Spleen (tissue), 11 donors: Measurements from ENCODE around the gene TSPAN17. TPM values are rescaled to one million over a fixed set of nuclear protein-coding genes. Genes with fewer than 3 reads are reported as not detected.

Experiments
- DNase-seq: peaks from one replicate; pipeline ENCODE4 v3.0.0-alpha.2; 2020
- H3K27ac ChIP-seq, 8 donors: fragments of 200-600 bp; sonication (generic) in 7 of 8; 1 replicate in 4 of 8; 2 replicates in 4 of 8; pipeline versions ENCODE4 v1.5.0 to v1.8.0; 2016 to 2021; ENCODE audit warnings: inconsistent platforms in 4 of 8, mild to moderate bottlenecking in 4 of 8, moderate library complexity in 1 of 8
- H3K27me3 ChIP-seq, 7 donors: fragments of 200-600 bp; sonication (generic) in 6 of 7; replicated peaks in 1 of 7; 1 replicate in 4 of 7; 2 replicates in 3 of 7; pipeline versions ENCODE4 v1.5.0 to v1.8.0; 2016 to 2021; ENCODE audit warnings: inconsistent platforms in 3 of 7, mild to moderate bottlenecking in 1 of 7
- H3K36me3 ChIP-seq, 6 donors: fragments of 200-600 bp; sonication (generic) in 5 of 6; 1 replicate in 4 of 6; 2 replicates in 2 of 6; pipeline versions ENCODE4 v1.5.0 to v1.8.0; 2016 to 2021; ENCODE audit warnings: inconsistent platforms in 2 of 6
- H3K4me1 ChIP-seq, 6 donors: fragments of 200-600 bp; sonication (generic) in 5 of 6; 1 replicate in 3 of 6; 2 replicates in 3 of 6; pipeline versions ENCODE4 v1.5.0 to v1.8.0; 2016 to 2021; ENCODE audit warnings: inconsistent platforms in 3 of 6
- H3K4me3 ChIP-seq, 8 donors: fragments of 200-600 bp; sonication (generic) in 7 of 8; 1 replicate in 4 of 8; 2 replicates in 4 of 8; pipeline versions ENCODE4 v1.5.0 to v1.8.0; 2016 to 2021; ENCODE audit warnings: inconsistent platforms in 4 of 8, mild to moderate bottlenecking in 4 of 8, moderate library complexity in 2 of 8
- H3K9me3 ChIP-seq, 8 donors: fragments of 200-600 bp; sonication (generic) in 7 of 8; 1 replicate in 4 of 8; 2 replicates in 4 of 8; pipeline versions ENCODE4 v1.5.0 to v1.8.0; 2016 to 2021; ENCODE audit warnings: inconsistent platforms in 4 of 8
- POLR2A ChIP-seq, 3 donors: fragments of 450-650 bp; IDR thresholded peaks; one replicate each; pipeline ENCODE4 v1.5.1; 2017; ENCODE audit warnings: antibody characterized with exemption in 3 of 3, mild to moderate bottlenecking in 1 of 3
- POLR2AphosphoS5 ChIP-seq, 3 donors: sonication (generic); formaldehyde crosslinking; IDR thresholded peaks; one replicate each; pipeline ENCODE4 v1.5.1; 2017; ENCODE audit warnings: antibody characterized with exemption in 3 of 3
- WGBS, 5 donors: extraction: QIAGEN DNeasy Blood & Tissue Kit in 3 of 5; methylation state at CpG; one replicate each; pipeline versions ENCODE4 v1.1.5 to v1.1.7; 2013 to 2018; 5-methylcytosine and 5-hydroxymethylcytosine counted together
- intact Hi-C: fragments of 100-400 bp; cut with DNase I; formaldehyde crosslinking; loops from one replicate; pipeline ENCODE4 v1.15.0; 2023; ENCODE audit warnings: low total_unique reads
- polyA plus RNA-seq, 3 donors: library from polyadenylated mRNA; stranded (reverse); fragments of 200-250 nt; gene quantifications; one replicate each; pipeline ENCODE4 v1.2.1, GENCODE V29; 2013
- total RNA-seq, 7 donors: library from RNA; depleted of rRNA in 3 of 7; stranded (reverse); fragments of >200 nt in 3 of 7; fragmentation: NEBNext Ultra II Directional in 4 of 7; extraction: Animal tissue kit (Norgen Biotek cat#: 25700) in 4 of 7; gene quantifications; one replicate each; pipeline versions ENCODE4 v1.1.0 to v1.2.1, GENCODE V29; 2016 to 2021
- TF ChIP-seq, protein P1 (sequence below), 11 experiments: fragments of 200-600 bp in 7 of 11; fragments of 450-650 bp in 4 of 11; sonication (generic) in 4 of 11; IDR thresholded peaks in 8 of 11; conservative IDR thresholded peaks in 3 of 11; 1 replicate in 7 of 11; 2 replicates in 4 of 11; pipeline versions ENCODE4 v1.4.0 to v1.8.0; 2016 to 2021; ENCODE audit warnings: antibody characterized with exemption in 11 of 11, inconsistent platforms in 4 of 11, mild to moderate bottlenecking in 1 of 11
- donor health status: healthy with polysubstance abuse.
- donor health status: DM: no; HTN: no; CAD: no; lungs with moderate emphysema.
- donor health status: DM: no; HTN: no; CAD: no.
- donor health status: Bipolar disorder and iron deficiency.
- donor health status: healthy.
- donor health status: DM: no; HTN: no; CAD: no.
- donor health status: DM: yes; HTN: yes; CAD: no.

Gene TSPAN17
- total and polyA plus RNA-seq, 10 donors, result 15.3 to 36.4 (median 23.4) TPM

DNA sequence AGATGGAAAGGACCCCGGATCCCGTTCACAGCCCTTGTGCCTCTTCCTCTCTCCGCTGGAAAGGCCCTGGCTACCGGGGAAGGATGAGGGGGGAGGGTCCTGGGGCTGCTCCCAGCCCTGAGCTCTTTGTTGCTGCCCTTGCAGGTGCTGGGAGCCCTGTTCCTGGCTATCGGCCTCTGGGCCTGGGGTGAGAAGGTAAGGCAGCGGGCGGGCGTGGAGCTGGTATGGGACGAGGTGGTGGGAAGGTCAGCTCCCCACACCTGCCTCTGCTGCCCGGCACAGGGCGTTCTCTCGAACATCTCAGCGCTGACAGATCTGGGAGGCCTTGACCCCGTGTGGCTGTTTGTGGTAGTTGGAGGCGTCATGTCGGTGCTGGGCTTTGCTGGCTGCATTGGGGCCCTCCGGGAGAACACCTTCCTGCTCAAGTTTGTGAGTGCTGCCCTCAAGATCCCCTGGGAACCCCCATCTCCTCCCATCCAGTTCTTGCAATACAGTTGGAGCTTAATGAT is 4.2 kb downstream of the TSPAN17 start:
- intact Hi-C loops, result no loop called here
- Histone ChIP-seq H3K4me1 (peaks cover 15 to 74% (median 49%) of the 10 kb centered on the region in 6 donors), H3K9me3 (no peaks in the 10 kb centered on the region), H3K27ac (no peak overlapping the region), H3K36me3 (peaks cover 0 to 45% (median 20%) of the 10 kb centered on the region in 6 donors), H3K27me3 (no peaks in the 10 kb centered on the region), H3K4me3 (no peak overlapping the region)
- DNase-seq, result no peak
- WGBS, 5 donors, result 80 to 90% (median 87%) methylated on average over 17 of the region's 17 CpGs
- TF ChIP-seq, protein P1, sequence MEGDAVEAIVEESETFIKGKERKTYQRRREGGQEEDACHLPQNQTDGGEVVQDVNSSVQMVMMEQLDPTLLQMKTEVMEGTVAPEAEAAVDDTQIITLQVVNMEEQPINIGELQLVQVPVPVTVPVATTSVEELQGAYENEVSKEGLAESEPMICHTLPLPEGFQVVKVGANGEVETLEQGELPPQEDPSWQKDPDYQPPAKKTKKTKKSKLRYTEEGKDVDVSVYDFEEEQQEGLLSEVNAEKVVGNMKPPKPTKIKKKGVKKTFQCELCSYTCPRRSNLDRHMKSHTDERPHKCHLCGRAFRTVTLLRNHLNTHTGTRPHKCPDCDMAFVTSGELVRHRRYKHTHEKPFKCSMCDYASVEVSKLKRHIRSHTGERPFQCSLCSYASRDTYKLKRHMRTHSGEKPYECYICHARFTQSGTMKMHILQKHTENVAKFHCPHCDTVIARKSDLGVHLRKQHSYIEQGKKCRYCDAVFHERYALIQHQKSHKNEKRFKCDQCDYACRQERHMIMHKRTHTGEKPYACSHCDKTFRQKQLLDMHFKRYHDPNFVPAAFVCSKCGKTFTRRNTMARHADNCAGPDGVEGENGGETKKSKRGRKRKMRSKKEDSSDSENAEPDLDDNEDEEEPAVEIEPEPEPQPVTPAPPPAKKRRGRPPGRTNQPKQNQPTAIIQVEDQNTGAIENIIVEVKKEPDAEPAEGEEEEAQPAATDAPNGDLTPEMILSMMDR (IDR thresholded peaks at IDR 0.05 in 8 of 11, conservative IDR thresholded peaks at IDR 0.05 in 3 of 11), result no peak
- TF ChIP-seq POLR2A (IDR thresholded peaks at IDR 0.05) (no peak), POLR2AphosphoS5 (IDR thresholded peaks at IDR 0.05) (no peak)

DNA sequence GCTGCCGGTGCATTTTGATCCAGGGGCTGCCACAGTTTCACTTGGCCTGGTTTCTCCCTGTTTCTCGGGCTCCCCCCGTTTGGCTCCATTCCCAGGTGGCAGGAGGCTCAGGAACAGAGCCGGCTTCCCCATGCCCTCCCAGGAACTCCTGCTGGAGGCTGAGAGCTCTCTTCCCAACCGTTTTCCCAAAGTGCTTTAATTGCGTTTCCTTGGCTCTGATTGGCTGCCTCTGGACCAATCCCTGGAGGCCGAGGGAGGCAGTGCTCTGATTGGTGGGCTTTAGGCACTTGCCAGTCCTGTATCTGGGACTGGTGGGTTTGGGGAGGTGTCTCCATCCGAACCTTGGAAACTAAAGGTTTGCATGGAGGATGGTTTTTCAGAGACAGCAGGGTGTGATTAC is 4.9 kb downstream of the TSPAN17 start:
- intact Hi-C loops, result no loop called here
- 76 to 87% (median 86%) methylated on average over 8 of the region's 8 CpGs for WGBS, 5 donors
- Histone ChIP-seq H3K27me3 (no peaks in the 10 kb centered on the region), H3K9me3 (no peaks in the 10 kb centered on the region), H3K36me3 (peaks cover 0 to 51% (median 26%) of the 10 kb centered on the region in 6 donors), H3K4me1 (peaks cover 13 to 70% (median 45%) of the 10 kb centered on the region in 6 donors), H3K4me3 (no peak overlapping the region), H3K27ac (no peak overlapping the region)
- TF ChIP-seq POLR2A (IDR thresholded peaks at IDR 0.05), result no peak
- TF ChIP-seq, protein P1 (IDR thresholded peaks at IDR 0.05 in 8 of 11, conservative IDR thresholded peaks at IDR 0.05 in 3 of 11), result no peak
- TF ChIP-seq POLR2AphosphoS5 (IDR thresholded peaks at IDR 0.05), result no peak
- DNase-seq, result no peak

DNA sequence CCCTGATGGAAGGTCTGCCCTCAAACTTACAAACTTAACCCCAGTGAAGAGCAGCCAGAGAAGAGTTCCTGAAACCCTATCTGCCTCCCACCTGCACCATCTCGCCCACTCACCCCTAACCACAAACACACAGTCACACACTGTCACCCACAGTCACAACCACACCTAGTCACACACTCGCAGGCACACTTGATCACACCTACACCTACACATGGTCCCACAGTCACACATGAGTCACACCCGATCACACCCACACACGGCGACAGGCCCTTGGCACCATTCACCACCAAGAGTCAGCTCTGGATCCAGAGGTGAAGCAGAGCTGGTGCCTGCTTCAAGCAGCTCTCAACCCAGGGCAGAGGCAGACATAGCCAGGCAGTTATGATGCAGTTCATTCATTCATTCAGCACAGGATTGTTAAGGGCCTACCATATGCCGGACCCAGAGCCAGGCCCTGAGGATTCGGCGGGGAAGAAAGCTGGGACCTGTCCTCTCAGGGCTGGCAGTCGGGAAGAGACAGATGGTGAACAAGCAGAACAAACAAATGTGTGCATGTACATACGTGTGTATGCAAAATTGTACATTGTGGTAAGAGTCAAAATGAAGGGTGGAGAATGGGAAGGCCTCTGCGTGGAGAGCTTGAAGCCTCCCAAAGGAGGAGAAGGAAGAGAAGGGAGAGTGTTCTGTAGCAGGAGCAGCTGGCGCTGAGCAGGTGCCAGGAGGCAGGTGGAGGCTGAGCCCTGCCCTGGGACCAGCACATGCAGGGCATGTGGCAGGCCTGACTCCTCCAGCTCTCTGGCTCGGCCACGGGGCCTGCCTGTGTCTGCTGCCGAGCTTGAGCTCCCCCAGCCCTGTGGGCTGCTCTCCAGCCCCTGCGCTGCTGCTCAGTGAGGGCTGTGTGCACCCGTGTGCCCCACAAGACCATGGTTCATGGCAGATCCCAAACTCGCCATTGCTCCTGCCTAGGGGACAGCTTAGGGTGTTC is 6.4 kb downstream of the TSPAN17 start:
- WGBS, 5 donors, result 78 to 86% (median 86%) methylated on average over 16 to 18 of the region's 18 CpGs
- Histone ChIP-seq H3K4me1 (peaks cover 11 to 71% (median 45%) of the 10 kb centered on the region in 6 donors), H3K27me3 (no peaks in the 10 kb centered on the region), H3K36me3 (peaks cover 0 to 57% (median 28%) of the 10 kb centered on the region in 6 donors), H3K4me3 (no peak overlapping the region), H3K27ac (peak overlapping the region in 1 of 8 donors; percentile 53), H3K9me3 (no peaks in the 10 kb centered on the region)
- peak in 1 of 3 donors; percentile 6 for TF ChIP-seq POLR2AphosphoS5 (IDR thresholded peaks at IDR 0.05)
- TF ChIP-seq, protein P1 (IDR thresholded peaks at IDR 0.05 in 8 of 11, conservative IDR thresholded peaks at IDR 0.05 in 3 of 11), result no peak
- DNase-seq, result peak; percentile 73
- intact Hi-C loops, result no loop called here

DNA sequence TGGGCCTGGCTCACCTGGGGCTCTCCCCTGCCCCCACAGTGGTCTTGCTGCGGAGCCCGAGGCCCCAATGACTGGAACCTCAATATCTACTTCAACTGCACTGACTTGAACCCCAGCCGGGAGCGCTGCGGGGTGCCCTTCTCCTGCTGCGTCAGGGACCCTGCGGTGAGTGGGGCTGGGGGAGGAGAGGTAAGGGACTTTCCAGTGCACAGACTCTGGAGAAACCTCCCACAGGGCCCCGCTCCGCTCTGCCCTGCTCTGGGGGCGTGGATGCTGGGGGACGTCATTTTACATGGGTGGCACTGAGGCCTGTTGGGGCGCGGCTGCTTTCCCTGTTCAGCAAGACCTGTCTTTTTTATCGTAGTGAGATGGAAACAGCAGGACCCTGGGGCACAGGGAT is 7.6 kb downstream of the TSPAN17 start:
- 89 to 95% (median 94%) methylated on average over 7 to 14 of the region's 14 CpGs for WGBS, 5 donors
- no peaks in the 10 kb centered on the region for H3K9me3 ChIP-seq
- peak; percentile 74 for DNase-seq
- no peak overlapping the region for H3K27ac ChIP-seq
- intact Hi-C loops, result no loop called here
- peaks cover 0 to 57% (median 28%) of the 10 kb centered on the region in 6 donors for H3K36me3 ChIP-seq
- H3K27me3 ChIP-seq, result no peaks in the 10 kb centered on the region
- H3K4me3 ChIP-seq, result no peak overlapping the region
- TF ChIP-seq POLR2A (IDR thresholded peaks at IDR 0.05) (no peak), POLR2AphosphoS5 (IDR thresholded peaks at IDR 0.05) (no peak)
- TF ChIP-seq, protein P1 (IDR thresholded peaks at IDR 0.05 in 8 of 11, conservative IDR thresholded peaks at IDR 0.05 in 3 of 11), result no peak
- peaks cover 12 to 71% (median 45%) of the 10 kb centered on the region in 6 donors for H3K4me1 ChIP-seq
